Ascending aorta (tissue), 2 donors: Measurements from ENCODE around the gene RNASE7. TPM values are rescaled to one million over a fixed set of nuclear protein-coding genes. Genes with fewer than 3 reads are reported as not detected.

ENCODE experiments used
- DNase-seq, 2 donors: peaks; one replicate each; pipeline ENCODE4 v3.0.0-alpha.2; 2019; ENCODE audit warnings: low spot score in 2 of 2
- H3K27ac ChIP-seq, 2 donors: fragments of 200-600 bp; sonication (generic); one replicate each; pipeline ENCODE4 v1.5.1; 2016 to 2017; ENCODE audit warnings: mild to moderate bottlenecking in 1 of 2
- H3K27me3 ChIP-seq: fragments of 200-600 bp; sonication (generic); one replicate; pipeline ENCODE4 v1.5.1; 2017
- H3K36me3 ChIP-seq, 2 donors: fragments of 200-600 bp; sonication (generic); one replicate each; pipeline ENCODE4 v1.5.1; 2016
- H3K4me1 ChIP-seq, 2 donors: fragments of 200-600 bp; sonication (generic); one replicate each; pipeline ENCODE4 v1.5.1; 2016 to 2017; ENCODE audit warnings: mild to moderate bottlenecking in 1 of 2
- H3K4me3 ChIP-seq, 2 donors: fragments of 200-600 bp; sonication (generic); one replicate each; pipeline ENCODE4 v1.5.1; 2016 to 2017; ENCODE audit warnings: mild to moderate bottlenecking in 1 of 2
- H3K9me3 ChIP-seq, 2 donors: fragments of 200-600 bp; sonication (generic); one replicate each; pipeline ENCODE4 v1.5.1; 2016
- CTCF ChIP-seq, 3 experiments: fragments of 200-600 bp in 2 of 3; fragments of 450-650 bp in 1 of 3; sonication (generic) in 2 of 3; IDR thresholded peaks; one replicate each; pipeline ENCODE4 v1.5.1; 2016 to 2019; ENCODE audit warnings: antibody characterized with exemption in 3 of 3, mild to moderate bottlenecking in 1 of 3, moderate library complexity in 1 of 3
- intact Hi-C: fragments of 100-400 bp; cut with DNase I; formaldehyde crosslinking; loops from one replicate; pipeline ENCODE4 v1.15.1; 2023
- total RNA-seq: library from RNA; depleted of rRNA; stranded (reverse); fragments of >200 nt; gene quantifications from one replicate; pipeline ENCODE4 v1.1.0, GENCODE V29; 2016

The RNASE7 gene
- total RNA-seq, 1 donor from 2014 or later = not detected

GRCh38 chr14:21059842-21060613 is 17.9 kb downstream of the RNASE7 start:
- Histone ChIP-seq H3K27me3 (no peaks in the 10 kb centered on the region), H3K4me1 (no peaks in the 10 kb centered on the region), H3K36me3 (no peaks in the 10 kb centered on the region), H3K9me3 (no peaks in the 10 kb centered on the region), H3K27ac (no peak overlapping the region), H3K4me3 (no peak overlapping the region)
- no peak for TF ChIP-seq CTCF (IDR thresholded peaks at IDR 0.05)
- no peak for DNase-seq
- intact Hi-C loops = no loop called here

GRCh38 chr14:21060614-21061346 is 18.6 kb downstream of the RNASE7 start:
- Histone ChIP-seq H3K4me3 (no peak overlapping the region), H3K36me3 (no peaks in the 10 kb centered on the region), H3K9me3 (no peaks in the 10 kb centered on the region), H3K4me1 (no peaks in the 10 kb centered on the region), H3K27ac (no peak overlapping the region), H3K27me3 (no peaks in the 10 kb centered on the region)
- no peak for TF ChIP-seq CTCF (IDR thresholded peaks at IDR 0.05)
- DNase-seq = no peak
- intact Hi-C loops = no loop called here

- Histone ChIP-seq H3K36me3 (no peaks in the 10 kb centered on the region), H3K4me3 (no peak overlapping the region), H3K9me3 (no peaks in the 10 kb centered on the region), H3K27ac (no peak overlapping the region), H3K4me1 (no peaks in the 10 kb centered on the region), H3K27me3 (no peaks in the 10 kb centered on the region)
- no peak for DNase-seq
- TF ChIP-seq CTCF (IDR thresholded peaks at IDR 0.05) = no peak
- intact Hi-C loops = no loop called here
Observed at GRCh38 chr14:21061347-21061668, 19.1 kb downstream of the RNASE7 start.

- no peaks in the 10 kb centered on the region for H3K9me3 ChIP-seq
- TF ChIP-seq CTCF (IDR thresholded peaks at IDR 0.05) = no peak
- H3K36me3 ChIP-seq = no peaks in the 10 kb centered on the region
- H3K27ac ChIP-seq = no peak overlapping the region
- DNase-seq = no peak
- peaks cover 0 to under 1% of the 10 kb centered on the region in 2 donors for H3K4me1 ChIP-seq
- H3K27me3 ChIP-seq = no peaks in the 10 kb centered on the region
- H3K4me3 ChIP-seq = no peak overlapping the region
- intact Hi-C loops = no loop called here
Observed at GRCh38 chr14:21063479-21063878, 21.3 kb downstream of the RNASE7 start.

GRCh38 chr14:21066882-21067502 is 24.8 kb downstream of the RNASE7 start:
- Histone ChIP-seq H3K4me1 (peaks cover 3 to 17% of the 10 kb centered on the region in 2 donors), H3K9me3 (no peaks in the 10 kb centered on the region), H3K4me3 (no peak overlapping the region), H3K27ac (no peak overlapping the region), H3K36me3 (no peaks in the 10 kb centered on the region), H3K27me3 (no peaks in the 10 kb centered on the region)
- TF ChIP-seq CTCF (IDR thresholded peaks at IDR 0.05) = no peak
- intact Hi-C loops = no loop called here
- DNase-seq = no peak
